HEK293 (cell line): Measurements from ENCODE around the gene RBM26.

Source experiments
- CTCF ChIP-seq: fragments of 450-650 bp; formaldehyde crosslinking; IDR thresholded peaks from 2 replicates; pipeline ENCODE4 v1.5.1; 2016; ENCODE audit warnings: missing biosample characterization, missing genetic modification characterization
- RBAK ChIP-seq: fragments of 450-650 bp; formaldehyde crosslinking; IDR thresholded peaks from 2 replicates; pipeline ENCODE4 v1.5.1; 2016; ENCODE audit warnings: missing biosample characterization, missing genetic modification characterization
- YY1 ChIP-seq: fragments of 450-650 bp; formaldehyde crosslinking; IDR thresholded peaks from 2 replicates; pipeline ENCODE4 v1.5.1; 2018; ENCODE audit warnings: missing biosample characterization, missing genetic modification characterization
- ZBTB44 ChIP-seq: fragments of 450-650 bp; IDR thresholded peaks from 2 replicates; pipeline ENCODE4 v1.5.1; 2018; ENCODE audit warnings: missing biosample characterization, mild to moderate bottlenecking, missing genetic modification characterization
- ZNF10 ChIP-seq: fragments of 450-650 bp; formaldehyde crosslinking; IDR thresholded peaks from 2 replicates; pipeline ENCODE4 v1.5.1; 2017; ENCODE audit warnings: missing biosample characterization, missing genetic modification characterization
- ZNF473 ChIP-seq: fragments of 450-650 bp; formaldehyde crosslinking; IDR thresholded peaks from 2 replicates; pipeline ENCODE4 v1.5.1; 2017; ENCODE audit warnings: missing biosample characterization, missing genetic modification characterization
- ZNF629 ChIP-seq: fragments of 450-650 bp; formaldehyde crosslinking; IDR thresholded peaks from 2 replicates; pipeline ENCODE4 v1.5.1; 2017; ENCODE audit warnings: missing biosample characterization, missing genetic modification characterization
- ZNF645 ChIP-seq: fragments of 450-650 bp; formaldehyde crosslinking; IDR thresholded peaks from 2 replicates; pipeline ENCODE4; 2016; ENCODE audit warnings: missing biosample characterization, missing genetic modification characterization
- ZNF692 ChIP-seq: fragments of 450-650 bp; formaldehyde crosslinking; IDR thresholded peaks from 2 replicates; pipeline ENCODE4 v1.5.1; 2016; ENCODE audit warnings: missing biosample characterization, missing genetic modification characterization
- ZNF768 ChIP-seq: fragments of 450-650 bp; formaldehyde crosslinking; IDR thresholded peaks from 2 replicates; pipeline ENCODE4 v1.5.1; 2018; ENCODE audit warnings: missing biosample characterization, mild to moderate bottlenecking, missing genetic modification characterization

GRCh38 chr13:79354285-79354684 is 51.8 kb downstream of the RBM26 start:
- TF ChIP-seq CTCF (tag by site-specific recombination) (no peak), ZNF629 (tag by site-specific recombination) (no peak), RBAK (tag by site-specific recombination) (no peak), ZNF692 (no peak), YY1 (tag by site-specific recombination) (no peak), ZNF10 (tag by site-specific recombination) (no peak), ZNF645 (tag by site-specific recombination) (no peak), ZNF768 (tag by site-specific recombination) (no peak), ZNF473 (tag by site-specific recombination) (no peak), ZBTB44 (no peak)
